ENCODE measurements around the gene EGFL7.

GRCh38 chr9:136657974-136658848 is 4.5 kb upstream of the EGFL7 start:
- TF ChIP-seq CBX5 (IDR thresholded peaks at IDR 0.05; ENCODE audit: low read depth, low read length) = no peak
- TF ChIP-seq POLR2AphosphoS5 (IDR thresholded peaks at IDR 0.05; ENCODE audit: low read depth, low read length) = no peak
- TF ChIP-seq USF2 (IDR thresholded peaks at IDR 0.05; ENCODE audit: low read length) = no peak
- TF ChIP-seq CTCF (IDR thresholded peaks at IDR 0.05; ENCODE audit: control extremely low read depth in 1 of 3, insufficient read depth in 1 of 3, low read depth in 1 of 3, low read length in 3 of 3) = no peak
- TF ChIP-seq POLR2A (IDR thresholded peaks at IDR 0.05; ENCODE audit: control extremely low read depth in 1 of 2, low read depth in 2 of 2, low read length in 2 of 2) = no peak
- no peak for TF ChIP-seq RAD21 (IDR thresholded peaks at IDR 0.05 in 1 of 2, conservative IDR thresholded peaks at IDR 0.05 in 1 of 2; ENCODE audit: low read depth in 2 of 2, low read length in 2 of 2)
- no peak for TF ChIP-seq EZH2 (IDR thresholded peaks at IDR 0.05; ENCODE audit: low read depth, low read length, severe bottlenecking)
- no peak for TF ChIP-seq KDM1A (IDR thresholded peaks at IDR 0.05; ENCODE audit: borderline replicate concordance, low read length)
- TF ChIP-seq SUZ12 (IDR thresholded peaks at IDR 0.05; ENCODE audit: low read length) = no peak
- TF ChIP-seq TBP (IDR thresholded peaks at IDR 0.05; ENCODE audit: low read depth, low read length) = no peak
